HepG2 (cell line): Measurements from ENCODE around the gene TSGA10. TPM values are rescaled to one million over a fixed set of nuclear protein-coding genes. Genes with fewer than 3 reads are reported as not detected.

ENCODE experiments used
- AHDC1 ChIP-seq: sonication (generic); formaldehyde crosslinking; IDR thresholded peaks from 2 replicates; pipeline ENCODE4 v1.5.1; 2020; ENCODE audit warnings: mild to moderate bottlenecking, missing genetic modification reagents, borderline replicate concordance
- HMGXB3 ChIP-seq: sonication (generic); formaldehyde crosslinking; IDR thresholded peaks from 2 replicates; pipeline ENCODE4 v1.4.0; 2020; ENCODE audit warnings: missing genetic modification reagents, borderline replicate concordance
- KMT2B ChIP-seq: IDR thresholded peaks from 2 replicates; pipeline ENCODE4 v1.6.1; 2016; ENCODE audit warnings: missing genetic modification reagents, missing compliant biosample characterization
- NFE2L1 ChIP-seq: sonication (generic); formaldehyde crosslinking; IDR thresholded peaks from 2 replicates; pipeline ENCODE4 v1.4.0; 2020; ENCODE audit warnings: missing genetic modification reagents, mild to moderate bottlenecking, borderline replicate concordance
- POLR2A ChIP-seq, 2 experiments: IDR thresholded peaks; 2 replicates each; pipeline ENCODE4 v1.6.1; 2011; ENCODE audit warnings: low read depth in 2 of 2, low read length in 2 of 2, mild to moderate bottlenecking in 1 of 2, moderate library complexity in 1 of 2; ENCODE audit not compliant: insufficient read depth in 1 of 2
- SIX1 ChIP-seq: sonication (generic); formaldehyde crosslinking; IDR thresholded peaks from 2 replicates; pipeline ENCODE4 v1.4.0; 2020; ENCODE audit warnings: missing genetic modification reagents, borderline replicate concordance
- ZBTB2 ChIP-seq: sonication (generic); formaldehyde crosslinking; IDR thresholded peaks from 2 replicates; pipeline ENCODE4 v1.8.0; 2022; ENCODE audit warnings: low read depth, missing genetic modification reagents
- ZFP41 ChIP-seq: sonication (generic); formaldehyde crosslinking; IDR thresholded peaks from 2 replicates; pipeline ENCODE4 v1.4.0; 2020; ENCODE audit warnings: mild to moderate bottlenecking, missing genetic modification reagents, borderline replicate concordance
- ZMAT5 ChIP-seq: sonication (generic); formaldehyde crosslinking; IDR thresholded peaks from 2 replicates; pipeline ENCODE4 v1.5.0; 2020; ENCODE audit warnings: mild to moderate bottlenecking, low read depth, missing genetic modification reagents, borderline replicate concordance
- ZNF121 ChIP-seq: sonication (generic); formaldehyde crosslinking; IDR thresholded peaks from 2 replicates; pipeline ENCODE4 v1.5.0; 2020; ENCODE audit warnings: mild to moderate bottlenecking, missing genetic modification reagents
- ZNF431 ChIP-seq: sonication (generic); formaldehyde crosslinking; IDR thresholded peaks from 2 replicates; pipeline ENCODE4 v1.9.0; 2022; ENCODE audit warnings: missing genetic modification reagents, low read depth, mild to moderate bottlenecking, borderline replicate concordance
- ZNF556 ChIP-seq: sonication (generic); formaldehyde crosslinking; IDR thresholded peaks from 2 replicates; pipeline ENCODE4 v1.4.0; 2020; ENCODE audit warnings: mild to moderate bottlenecking, missing genetic modification reagents, borderline replicate concordance
- ZNF569 ChIP-seq: sonication (generic); formaldehyde crosslinking; IDR thresholded peaks from 2 replicates; pipeline ENCODE4 v1.5.0; 2020; ENCODE audit warnings: mild to moderate bottlenecking, missing genetic modification reagents, moderate library complexity, borderline replicate concordance
- ZNF766 ChIP-seq: sonication (generic); formaldehyde crosslinking; IDR thresholded peaks from 2 replicates; pipeline ENCODE4 v1.5.0; 2020; ENCODE audit warnings: missing genetic modification reagents, borderline replicate concordance
- ZNF790 ChIP-seq: sonication (generic); formaldehyde crosslinking; IDR thresholded peaks from 2 replicates; pipeline ENCODE4 v1.8.0; 2022; ENCODE audit warnings: missing genetic modification reagents, mild to moderate bottlenecking, borderline replicate concordance
- polyA plus RNA-seq, 8 experiments: library from polyadenylated mRNA; depleted of rRNA in 3 of 8; stranded (reverse) in 7 of 8; unstranded in 1 of 8; fragments of >200 nt; fragmentation: Illumina TruSeq in 4 of 8; extraction: Trizol in 4 of 8; gene quantifications; 2 replicates each; pipeline versions ENCODE4 v1.2.1 to v1.2.3, GENCODE V29; 2011 to 2016; ENCODE audit warnings: low read depth in 4 of 8, missing spikeins in 1 of 8, mixed read lengths in 1 of 8; ENCODE audit not compliant: insufficient read depth in 1 of 8
- total RNA-seq, 5 experiments: library from RNA; depleted of rRNA; stranded (reverse); fragments of >200 nt; fragmentation: Illumina TruSeq; extraction: Trizol; gene quantifications; 2 replicates each; pipeline ENCODE4 v1.2.3, GENCODE V29; 2016; ENCODE audit warnings: low read depth in 1 of 5

TSGA10 gene
- total and polyA plus RNA-seq, 2 of the 13 experiments (the other 11 are each of a cell fraction or from before 2014, with no cell fraction given) = 4.7 to 13.1 TPM

GRCh38 chr2:99141110-99142108 is 13.3 kb downstream of the TSGA10 start, which contains the start of gene C2orf15 (continued):
- no peak for TF ChIP-seq AHDC1 (CRISPR knock-in tag)
- peak; percentile 87; the same call in 1 of the 2 replicates for TF ChIP-seq ZNF569
- peak; percentile 89 to 99 for TF ChIP-seq POLR2A (IDR thresholded peaks at IDR 0.05; ENCODE audit: insufficient read depth in 1 of 2, low read depth in 2 of 2, low read length in 2 of 2)
- TF ChIP-seq ZNF790 (CRISPR knock-in tag) = no peak; the same call in 1 of the 2 replicates
- peak; percentile 75; the same call in 1 of the 2 replicates for TF ChIP-seq ZFP41
- peak; percentile 100 for TF ChIP-seq ZBTB2 (CRISPR knock-in tag)
- peak; percentile 60 for TF ChIP-seq ZNF431 (CRISPR knock-in tag)
- peak; percentile 74 for TF ChIP-seq ZNF121 (CRISPR knock-in tag)
- peak; percentile 56 for TF ChIP-seq ZNF766 (CRISPR knock-in tag)
- no peak for TF ChIP-seq HMGXB3 (CRISPR knock-in tag)
- no peak; the same call in 1 of the 2 replicates for TF ChIP-seq ZNF556 (CRISPR knock-in tag)
- TF ChIP-seq SIX1 (CRISPR knock-in tag) = no peak; the same call in 1 of the 2 replicates
- no peak for TF ChIP-seq NFE2L1 (CRISPR knock-in tag)
- TF ChIP-seq KMT2B = peak; percentile 92
- TF ChIP-seq ZMAT5 (CRISPR knock-in tag) = no peak
